HG03066 (cell line): ENCODE data around the gene DSCAML1.
"Not testable (repeated sequence)": the region's sequence is repeated elsewhere in the genome, so short reads cannot be mapped to it uniquely, and the experiment has no call there.

ENCODE experiments used
- ATAC-seq: cut with Tn5 transposase; IDR thresholded peaks from one replicate; pipeline ENCODE4 v1.9.1; 2021; ENCODE audit warnings: low read depth; ENCODE audit not compliant: unreplicated experiment

DSCAML1 gene

DNA sequence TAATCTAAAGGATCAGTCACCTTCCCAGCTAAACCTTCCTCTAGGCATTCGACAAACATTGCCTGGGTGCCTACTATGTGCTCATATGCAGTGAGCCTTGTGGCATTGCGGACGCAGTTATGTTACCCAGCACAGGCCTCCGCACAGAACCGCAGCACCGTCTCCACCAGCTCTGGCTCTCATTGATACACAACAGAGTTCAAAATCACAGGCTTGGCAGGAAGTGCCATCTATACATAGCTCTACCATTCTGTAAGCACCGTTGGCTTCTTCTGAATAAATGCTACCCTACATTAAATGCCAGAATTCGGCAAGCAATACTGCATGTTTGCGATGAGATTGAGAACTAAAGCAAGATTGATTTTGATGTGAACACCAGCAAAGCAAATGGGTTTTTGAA lies 31.0 kb downstream of the DSCAML1 start:
- no peak for ATAC-seq

DNA sequence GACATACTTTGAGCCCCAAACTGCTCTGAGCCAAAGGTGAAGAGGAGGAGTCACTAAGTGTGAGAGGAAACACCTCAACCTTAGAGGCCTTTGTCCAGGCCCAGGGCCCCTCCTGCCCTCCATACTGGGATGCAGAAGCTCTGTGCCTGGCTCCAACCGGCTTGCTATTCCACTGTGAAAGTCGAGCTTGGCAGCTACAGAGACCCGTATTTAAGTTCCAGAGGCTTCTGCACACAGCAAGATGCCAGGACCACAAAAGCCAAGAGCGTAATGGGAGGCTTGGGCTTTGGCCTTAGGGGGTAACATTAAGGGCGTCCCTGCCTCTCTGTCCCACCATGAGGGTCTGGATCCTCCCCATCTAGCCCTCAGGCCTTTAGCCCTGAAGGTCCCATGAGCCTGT lies 31.9 kb downstream of the DSCAML1 start:
- no peak for ATAC-seq

DNA sequence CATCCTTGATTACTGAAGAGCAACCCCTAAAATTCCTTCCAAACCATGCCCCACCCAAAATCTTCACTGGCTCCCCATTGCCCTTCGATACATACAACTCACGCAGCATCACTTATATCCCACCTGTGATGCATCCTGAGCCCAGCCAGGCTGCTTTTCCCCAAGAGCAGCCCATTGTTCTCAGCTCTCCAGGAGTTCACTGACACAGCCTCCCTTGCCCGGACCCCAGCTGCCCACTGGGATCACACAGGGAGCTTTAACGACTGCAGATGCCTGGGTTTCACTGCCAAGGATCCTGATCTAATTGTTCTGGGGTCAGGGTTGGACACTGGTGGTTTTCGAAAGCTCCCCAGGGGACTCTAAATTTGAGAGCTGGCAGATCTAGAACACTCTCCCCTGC lies 33.6 kb downstream of the DSCAML1 start:
- ATAC-seq: not testable (repeated sequence)

DNA sequence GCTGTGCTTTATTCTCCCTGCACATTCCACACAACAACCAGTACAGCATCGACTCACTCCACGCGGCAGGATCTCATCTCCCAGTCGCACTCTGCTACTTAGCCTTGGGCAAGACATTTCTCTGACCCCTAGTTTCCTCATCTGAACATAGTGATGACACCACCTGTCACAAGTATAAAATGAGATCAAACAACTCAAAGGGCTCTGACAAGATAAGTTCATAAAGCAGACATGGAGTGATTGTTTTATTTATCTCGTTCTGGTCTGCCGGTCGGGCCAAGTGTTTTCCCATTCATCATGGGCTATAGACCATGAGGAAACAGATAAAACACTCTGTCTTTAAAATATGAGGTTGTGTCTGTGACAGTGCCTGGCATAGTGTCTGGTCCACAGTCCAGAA lies 35.0 kb downstream of the DSCAML1 start:
- ATAC-seq: no peak

DNA sequence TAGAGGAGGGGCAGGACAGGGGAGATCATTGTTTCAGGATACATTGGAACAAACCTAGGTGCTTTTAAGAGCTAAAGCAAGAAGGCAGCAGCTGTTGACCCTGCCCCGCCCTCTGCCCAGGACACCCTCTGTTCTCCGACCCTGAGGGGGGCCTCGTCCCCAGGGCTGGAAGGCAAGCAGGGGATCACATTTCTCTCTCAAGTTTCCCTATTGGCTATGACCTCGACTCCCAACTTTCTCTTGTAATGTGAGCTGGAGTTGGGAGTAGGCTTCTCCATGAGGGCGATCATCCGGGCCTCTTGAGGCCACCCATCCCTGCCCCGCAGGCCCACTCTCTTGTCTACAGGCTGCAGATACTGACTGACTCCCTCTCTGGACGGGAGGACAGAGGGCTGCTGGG lies 37.7 kb downstream of the DSCAML1 start:
- no peak for ATAC-seq

DNA sequence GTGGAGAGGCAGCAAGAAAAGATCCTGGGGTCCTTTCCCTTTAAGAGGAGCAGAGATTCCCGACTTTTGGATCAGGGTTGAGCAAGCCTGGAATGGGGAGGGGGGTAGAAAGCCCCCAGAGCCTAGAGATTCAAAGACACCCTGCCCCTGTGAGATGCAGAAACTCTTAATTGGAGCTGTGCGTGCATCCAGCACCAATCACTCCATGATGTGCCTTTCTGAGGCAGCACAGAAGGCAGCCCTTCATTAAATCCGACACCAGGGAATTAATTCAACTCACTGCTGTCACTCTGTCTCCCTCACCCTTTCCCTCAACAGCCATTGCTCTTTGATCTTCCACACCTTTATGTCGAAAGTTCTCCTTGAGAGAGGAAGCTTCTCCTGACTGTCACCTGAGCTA lies 43.0 kb downstream of the DSCAML1 start:
- ATAC-seq: no peak

DNA sequence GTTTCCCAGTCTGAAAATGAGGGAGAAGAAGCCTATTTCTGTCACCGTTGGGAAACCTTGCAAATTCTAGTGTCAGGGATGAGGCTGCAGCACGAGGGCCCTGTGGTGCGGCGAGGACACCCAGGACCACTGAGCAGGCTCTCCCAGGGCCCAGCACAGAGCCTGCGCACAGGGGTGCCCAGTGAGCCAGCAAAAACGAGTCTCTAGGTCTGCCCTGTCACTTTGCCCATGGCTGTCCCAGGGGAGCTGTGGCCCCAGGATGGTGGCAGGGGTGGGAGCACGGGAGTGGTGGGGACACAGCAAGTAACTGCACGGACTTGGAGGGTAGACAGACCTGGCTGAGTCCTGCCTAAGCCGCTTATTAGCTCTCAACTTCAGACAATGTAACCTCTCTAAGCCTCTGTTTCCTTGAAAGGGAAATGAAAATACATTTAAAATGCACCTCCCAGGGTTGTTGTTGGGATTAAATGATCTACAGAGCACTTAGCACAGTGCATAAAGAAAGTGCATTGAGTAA lies 44.2 kb downstream of the DSCAML1 start:
- ATAC-seq: no peak

DNA sequence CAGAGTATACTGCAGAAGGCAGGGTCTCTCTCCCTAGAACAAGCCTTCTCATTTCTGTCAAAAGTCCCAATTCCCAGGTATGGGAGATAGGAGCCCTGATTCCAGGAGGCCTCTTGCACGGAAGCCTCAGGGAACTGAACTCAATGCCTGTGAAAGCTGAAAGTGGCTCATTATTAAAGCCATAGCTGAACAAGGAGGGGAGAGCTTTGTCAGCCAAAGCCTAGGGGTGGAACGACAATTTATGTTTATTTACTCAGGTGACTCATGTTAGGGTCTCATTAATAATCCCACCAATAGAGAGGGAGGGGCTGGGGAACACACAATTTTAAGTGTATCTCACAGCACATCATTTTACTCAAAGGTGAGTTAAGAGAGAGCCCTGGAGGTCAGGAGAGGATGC lies 44.9 kb downstream of the DSCAML1 start:
- ATAC-seq: no peak

DNA sequence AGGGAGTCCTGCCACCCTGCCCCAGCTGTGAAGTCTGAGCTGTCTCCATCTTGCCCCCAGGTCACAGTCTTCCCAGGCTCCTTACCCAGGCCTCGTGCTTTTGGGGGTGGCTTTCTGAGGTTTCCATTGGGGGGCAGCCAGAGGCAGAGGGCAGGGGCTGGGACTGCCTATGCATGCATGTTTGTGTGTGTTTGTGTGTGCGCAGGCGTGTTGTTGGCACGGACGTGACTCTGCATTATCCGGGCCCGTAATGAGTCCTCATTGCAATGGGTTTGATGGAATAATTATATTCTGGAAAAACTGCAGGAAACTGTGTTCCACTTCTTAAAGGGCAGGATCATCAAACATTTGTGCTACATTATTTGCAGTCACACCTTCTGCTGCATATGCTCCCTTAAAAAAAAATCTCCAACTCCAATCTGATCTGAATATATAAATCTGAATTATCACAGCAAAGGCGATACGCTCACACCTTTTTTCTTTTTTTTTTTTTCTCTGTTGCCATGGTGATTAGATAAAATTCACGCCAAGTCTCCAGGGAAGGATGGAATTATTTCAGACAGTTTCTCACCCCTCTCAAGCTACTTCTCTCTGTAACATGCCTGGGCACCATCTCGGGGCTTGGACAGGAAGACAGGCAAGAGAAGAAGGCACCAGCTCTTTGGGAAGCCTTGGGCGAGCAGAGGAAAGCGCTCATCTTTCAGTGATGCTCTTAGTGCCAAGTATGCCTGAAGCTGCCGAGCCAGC lies 45.9 kb downstream of the DSCAML1 start:
- ATAC-seq: no peak

DNA sequence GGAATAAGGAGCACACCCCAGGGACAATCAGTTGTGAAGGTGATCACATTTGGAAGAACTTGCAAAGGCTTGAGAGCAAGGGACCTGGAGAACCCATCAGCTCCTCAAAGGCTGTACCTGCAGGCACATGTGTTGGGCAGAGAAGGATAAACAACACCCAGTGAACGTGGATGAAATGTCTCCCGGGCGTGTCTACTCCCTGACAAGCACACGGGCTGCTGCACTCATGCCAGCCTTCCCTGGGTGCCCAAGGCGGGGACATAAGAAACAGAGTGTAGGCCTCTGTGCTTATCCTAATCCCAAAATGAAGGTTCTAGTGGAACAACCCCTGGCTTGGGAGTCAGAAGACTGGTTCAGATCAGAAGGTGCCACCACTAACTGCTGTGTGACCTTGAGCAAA lies 46.7 kb downstream of the DSCAML1 start:
- no peak for ATAC-seq

DNA sequence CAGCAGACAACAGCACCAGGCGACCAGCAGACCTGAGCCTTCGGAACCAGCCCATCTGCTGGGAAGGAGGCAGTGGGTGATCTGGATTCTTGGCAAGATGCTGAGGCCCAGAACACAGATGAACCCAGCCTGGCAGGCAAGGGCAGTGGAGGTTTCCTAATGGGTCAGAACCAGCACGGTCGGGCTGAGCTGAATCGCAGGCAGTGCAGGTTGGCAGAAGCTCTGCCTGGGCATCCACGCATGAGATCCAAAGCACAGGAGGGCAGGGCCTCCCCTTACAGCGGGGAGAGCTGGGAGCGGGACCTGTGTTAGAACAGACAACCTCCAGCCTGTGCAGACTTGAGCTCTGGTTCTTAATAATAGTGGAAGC lies 47.5 kb downstream of the DSCAML1 start:
- ATAC-seq: no peak

DNA sequence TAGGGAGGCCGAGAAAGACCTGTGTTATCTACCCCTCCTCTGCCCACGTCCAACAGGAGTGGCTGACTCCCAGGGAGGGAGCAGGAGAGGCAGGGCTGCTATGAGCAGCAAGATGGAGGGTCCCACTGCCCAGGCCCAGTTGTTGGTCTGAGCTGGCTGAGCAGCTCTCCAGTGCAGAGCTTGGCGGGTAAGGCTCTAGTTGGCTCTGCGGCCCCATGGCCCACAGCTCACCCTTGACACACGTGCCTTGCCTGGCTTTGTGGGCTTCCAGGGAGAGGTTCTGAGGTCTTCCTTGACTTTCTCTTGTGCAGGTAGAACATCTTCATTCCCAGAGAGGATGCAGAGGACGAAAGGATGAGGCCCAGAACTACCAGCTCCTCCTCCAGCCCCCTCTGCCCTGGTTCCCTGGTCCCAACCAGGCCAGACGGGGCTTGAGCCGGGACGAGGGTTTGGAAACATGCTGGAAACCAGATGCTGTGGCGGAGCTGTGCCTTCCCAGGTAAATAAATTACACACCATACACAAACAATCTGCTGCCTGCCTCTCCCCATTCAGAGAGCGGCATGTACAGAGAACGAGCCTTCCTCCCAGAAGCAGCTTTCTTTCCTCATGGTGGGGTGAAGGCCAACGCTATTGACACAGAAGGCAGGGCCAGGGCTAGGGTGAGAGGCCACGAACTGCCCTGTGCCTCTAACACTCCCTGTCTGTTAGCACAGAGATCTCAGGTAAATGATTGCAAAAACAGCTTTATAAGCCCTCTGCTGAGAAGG lies 48.1 kb downstream of the DSCAML1 start:
- ATAC-seq: no peak

DNA sequence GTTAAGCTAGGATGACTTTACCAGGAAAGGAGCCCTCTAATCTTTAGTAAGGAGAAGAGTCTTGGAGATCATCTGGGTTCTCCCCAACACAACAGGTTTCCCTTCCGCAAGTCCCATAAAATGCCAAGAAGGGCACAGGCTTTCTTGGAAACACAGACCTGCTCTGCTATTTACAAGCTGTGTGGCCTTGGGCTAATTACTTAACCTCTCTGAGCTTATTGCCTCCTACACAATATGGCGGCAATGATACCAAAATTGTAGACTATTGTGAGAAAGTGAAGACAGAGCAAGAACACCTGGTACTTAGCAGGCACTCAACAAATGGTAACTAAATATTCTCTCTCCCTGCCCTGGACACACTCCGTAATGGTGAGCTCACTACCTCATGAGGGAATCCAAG lies 49.1 kb downstream of the DSCAML1 start:
- no peak for ATAC-seq

DNA sequence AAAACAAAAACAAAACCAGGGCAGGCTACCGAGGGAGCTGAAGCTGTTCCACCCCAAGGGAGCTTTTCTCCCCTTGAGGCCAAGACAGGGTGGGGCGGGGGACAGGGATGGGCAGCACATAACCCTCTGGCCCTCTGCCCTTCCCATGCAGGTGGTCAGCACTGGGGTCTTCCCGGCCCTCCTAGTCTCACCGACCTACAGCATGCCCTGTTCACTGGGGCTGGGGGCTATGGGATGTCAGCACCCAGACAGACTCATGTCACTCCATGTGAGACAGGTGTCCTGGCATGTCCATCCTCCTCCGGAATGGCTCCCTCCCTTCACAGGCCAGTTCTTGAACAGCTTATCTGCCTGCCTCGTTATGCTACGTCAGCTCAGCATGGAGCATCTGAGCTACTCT lies 51.7 kb downstream of the DSCAML1 start:
- no peak for ATAC-seq

DNA sequence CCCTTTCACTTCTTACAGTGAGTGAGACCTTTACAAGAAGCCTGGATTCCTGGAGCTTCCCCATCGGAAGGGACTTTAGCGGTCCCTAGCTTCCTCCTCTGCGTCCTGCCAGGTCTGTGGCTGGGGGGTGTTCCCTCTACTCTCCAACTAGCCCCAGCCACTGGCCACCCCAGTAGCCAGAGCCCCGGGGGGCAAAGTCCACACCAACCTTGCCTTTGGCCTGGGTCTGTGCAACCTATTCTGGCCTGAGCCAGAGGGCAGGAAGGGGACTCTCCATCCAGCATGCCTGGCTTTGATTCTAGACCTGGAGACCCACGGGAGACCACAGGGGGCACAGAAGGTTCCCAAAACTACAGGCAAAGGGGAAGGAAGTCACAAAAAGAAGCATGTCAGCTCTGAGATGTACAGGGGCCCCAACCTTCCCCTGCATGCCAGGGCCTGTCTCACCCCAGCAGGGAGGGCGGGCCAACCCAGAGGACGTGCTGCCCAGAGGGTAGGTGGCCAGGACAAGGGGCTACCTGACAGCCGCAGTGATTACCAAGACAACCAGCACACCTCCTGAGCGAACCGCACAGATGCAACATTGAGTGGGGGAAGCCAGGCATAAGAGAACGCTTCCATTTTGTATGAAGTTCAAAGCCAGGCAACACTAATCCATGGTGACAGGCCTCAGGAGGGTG lies 52.4 kb downstream of the DSCAML1 start:
- ATAC-seq: no peak

DNA sequence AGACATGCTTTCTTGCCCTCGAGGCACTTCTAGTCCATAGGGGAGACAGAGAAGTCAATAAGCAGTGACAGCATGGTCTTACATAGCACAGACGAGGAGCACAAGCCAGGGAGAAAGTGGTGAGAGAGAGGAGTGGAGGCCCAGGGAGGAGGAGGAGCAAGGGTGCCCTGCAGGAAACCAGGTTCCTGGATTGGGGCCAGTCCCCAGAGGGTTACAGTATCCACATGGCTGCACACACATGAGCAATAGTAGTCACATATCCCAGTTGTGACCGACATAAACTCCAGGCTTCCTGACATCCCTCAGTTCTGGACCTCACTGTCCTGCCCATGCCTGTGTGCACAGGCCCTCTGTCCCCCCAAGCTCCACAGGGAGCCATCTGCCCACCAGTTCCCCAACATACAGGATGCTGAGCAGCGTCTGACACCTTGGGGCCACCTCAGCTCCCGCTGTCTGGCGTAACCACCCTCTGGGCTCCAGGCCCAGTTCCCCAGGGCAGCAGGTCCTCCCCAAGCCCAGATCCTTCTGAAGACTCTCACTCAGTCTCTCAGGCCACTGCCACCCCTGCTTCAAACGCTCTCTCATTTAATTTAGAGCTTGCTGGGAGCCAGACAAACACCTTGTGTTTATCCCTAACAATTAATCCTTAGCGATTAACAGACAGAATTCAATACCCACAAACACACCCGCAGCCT lies 53.7 kb downstream of the DSCAML1 start:
- no peak for ATAC-seq

DNA sequence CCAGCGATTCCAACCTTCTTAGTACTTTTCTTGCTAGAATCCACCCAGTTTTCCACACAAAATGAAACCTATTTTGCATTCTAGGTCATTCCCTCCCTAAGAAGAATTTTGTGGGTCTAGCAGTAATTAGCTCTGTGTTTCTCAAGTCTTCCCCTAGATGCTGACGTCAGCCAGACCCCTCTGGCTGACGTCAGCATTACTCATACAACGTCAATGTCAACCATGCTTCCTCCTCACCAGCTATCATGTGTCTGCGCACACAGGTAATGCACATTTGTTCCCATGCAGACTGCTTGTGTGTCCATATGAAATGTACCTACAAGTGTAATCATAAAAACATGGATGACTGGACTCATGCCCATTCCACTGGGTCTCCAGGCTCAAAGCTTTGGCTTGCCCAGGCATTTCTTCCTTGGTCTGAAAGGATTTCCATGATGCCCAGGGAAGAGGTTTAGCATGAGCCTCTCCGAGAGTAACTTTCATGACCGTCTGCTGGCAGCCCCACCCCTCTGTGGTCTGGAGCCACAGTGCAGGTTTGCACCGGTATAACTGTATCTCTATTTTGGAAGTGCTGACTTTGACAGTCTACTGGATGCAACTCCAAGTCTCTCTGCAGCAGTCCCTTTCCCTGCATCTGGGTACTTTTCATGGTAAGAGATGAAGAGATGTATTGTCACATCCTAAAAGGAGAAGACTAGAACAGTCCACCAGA lies 58.6 kb downstream of the DSCAML1 start:
- ATAC-seq: no peak

DNA sequence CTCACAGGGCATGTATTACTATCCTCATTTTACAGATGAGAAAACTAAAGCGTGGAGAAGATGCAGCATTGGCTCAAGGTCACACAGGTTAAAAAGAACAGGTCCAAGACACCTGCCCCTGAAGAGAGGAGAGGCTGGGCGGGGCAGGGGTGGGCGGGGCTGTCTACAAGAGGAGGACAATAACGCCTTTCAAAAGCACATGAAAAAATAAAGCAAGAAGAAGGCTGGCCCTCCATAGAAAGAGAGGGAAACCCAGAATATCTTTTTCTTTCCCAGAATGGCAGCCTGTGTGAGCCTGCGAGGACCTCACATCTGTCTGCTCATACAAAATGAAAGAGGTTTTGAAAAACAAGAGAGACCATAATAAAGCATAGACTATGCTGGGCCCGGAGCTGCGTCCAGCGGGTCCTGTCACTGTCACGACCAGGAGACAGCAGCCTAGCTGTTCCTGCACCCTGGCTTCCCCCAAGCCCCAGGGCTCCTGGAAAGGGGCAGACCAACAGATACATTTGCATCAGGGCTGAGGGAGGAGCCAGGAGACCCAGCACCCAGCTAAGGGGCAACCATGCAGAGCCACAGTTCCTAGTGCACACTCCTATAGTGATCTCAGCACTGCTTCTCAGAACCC lies 61.6 kb downstream of the DSCAML1 start:
- ATAC-seq: no peak

DNA sequence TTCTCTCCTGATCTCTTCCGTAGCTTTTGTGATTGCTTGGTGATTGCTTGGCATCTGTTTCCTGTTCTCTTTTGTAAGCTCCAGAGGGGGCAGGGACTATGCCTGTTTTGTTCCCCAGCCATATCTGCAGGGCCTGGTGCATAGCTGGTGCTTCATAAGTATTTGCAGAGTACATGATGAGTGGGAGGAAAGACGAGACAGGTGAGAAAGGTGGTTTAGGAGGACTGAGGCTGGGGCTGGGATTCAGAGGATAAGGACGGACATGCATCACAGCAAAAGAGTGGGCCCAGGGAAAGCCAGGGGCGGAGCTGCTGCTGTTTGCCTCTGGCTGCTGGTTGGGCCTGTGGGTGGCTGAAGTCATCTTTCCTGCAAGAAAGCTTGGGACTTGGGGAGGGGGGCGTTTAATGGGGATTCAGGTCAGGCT lies 62.4 kb downstream of the DSCAML1 start:
- no peak for ATAC-seq

DNA sequence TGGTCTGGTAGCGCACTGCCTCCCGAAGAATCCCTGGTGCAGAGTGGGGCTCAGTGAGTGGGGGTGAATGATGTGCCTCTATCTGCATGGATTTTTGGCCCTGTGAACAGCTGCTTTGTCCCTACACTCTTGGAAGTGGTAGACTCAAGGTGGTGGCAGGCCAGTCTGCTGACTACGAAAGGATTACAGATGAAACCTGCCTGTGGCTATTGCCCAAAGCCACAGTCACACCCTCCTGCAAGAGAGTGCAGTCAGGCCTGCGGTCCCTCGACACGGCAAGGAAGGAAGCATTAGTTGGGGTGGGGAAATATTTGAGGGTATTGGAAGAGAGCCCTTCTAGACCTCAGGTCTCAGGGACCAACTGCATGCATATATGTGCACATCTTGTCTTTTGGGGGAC lies 63.7 kb downstream of the DSCAML1 start:
- ATAC-seq: no peak
